SK-N-SH treated with all-trans-retinoic acid at 6 μM for 48 hours (cell line): ENCODE results near the gene ZP1.

ENCODE experiments used
- ARNTL ChIP-seq: fragments of 450-650 bp; formaldehyde crosslinking; IDR thresholded peaks from 2 replicates; pipeline ENCODE4 v1.5.0; 2020; ENCODE audit warnings: low read depth, mild to moderate bottlenecking, moderate library complexity, borderline replicate concordance
- GLIS3 ChIP-seq: fragments of 250-450 bp; sonication (Bioruptor Pico); IDR thresholded peaks from 2 replicates; pipeline ENCODE4 v1.5.0; 2020; ENCODE audit warnings: mild to moderate bottlenecking, moderate library complexity
- ZNF565 ChIP-seq: fragments of 450-650 bp; formaldehyde crosslinking; conservative IDR thresholded peaks from 2 replicates; pipeline ENCODE4 v1.5.0; 2020; ENCODE audit warnings: low read depth, mild to moderate bottlenecking, moderate library complexity
- ZNF70 ChIP-seq: fragments of 450-650 bp; formaldehyde crosslinking; IDR thresholded peaks from 2 replicates; pipeline ENCODE4 v1.5.0; 2020; ENCODE audit warnings: mild to moderate bottlenecking, moderate library complexity
- TF ChIP-seq, protein P1 (sequence below): fragments of 250-450 bp; sonication (Bioruptor Pico); IDR thresholded peaks from 2 replicates; pipeline ENCODE4 v1.8.0; 2020; ENCODE audit warnings: mild to moderate bottlenecking, moderate library complexity, borderline replicate concordance
- TF ChIP-seq, protein P2 (sequence below): fragments of 250-450 bp; sonication (Bioruptor Pico); IDR thresholded peaks from 2 replicates; pipeline ENCODE4 v1.5.1; 2020; ENCODE audit warnings: low read depth, mild to moderate bottlenecking, moderate library complexity
- TF ChIP-seq, protein P3 (sequence below): fragments of 250-450 bp; sonication (Bioruptor Pico); IDR thresholded peaks from 2 replicates; pipeline ENCODE4 v1.8.0; 2021; ENCODE audit warnings: low read depth, mild to moderate bottlenecking, moderate library complexity, borderline replicate concordance

DNA sequence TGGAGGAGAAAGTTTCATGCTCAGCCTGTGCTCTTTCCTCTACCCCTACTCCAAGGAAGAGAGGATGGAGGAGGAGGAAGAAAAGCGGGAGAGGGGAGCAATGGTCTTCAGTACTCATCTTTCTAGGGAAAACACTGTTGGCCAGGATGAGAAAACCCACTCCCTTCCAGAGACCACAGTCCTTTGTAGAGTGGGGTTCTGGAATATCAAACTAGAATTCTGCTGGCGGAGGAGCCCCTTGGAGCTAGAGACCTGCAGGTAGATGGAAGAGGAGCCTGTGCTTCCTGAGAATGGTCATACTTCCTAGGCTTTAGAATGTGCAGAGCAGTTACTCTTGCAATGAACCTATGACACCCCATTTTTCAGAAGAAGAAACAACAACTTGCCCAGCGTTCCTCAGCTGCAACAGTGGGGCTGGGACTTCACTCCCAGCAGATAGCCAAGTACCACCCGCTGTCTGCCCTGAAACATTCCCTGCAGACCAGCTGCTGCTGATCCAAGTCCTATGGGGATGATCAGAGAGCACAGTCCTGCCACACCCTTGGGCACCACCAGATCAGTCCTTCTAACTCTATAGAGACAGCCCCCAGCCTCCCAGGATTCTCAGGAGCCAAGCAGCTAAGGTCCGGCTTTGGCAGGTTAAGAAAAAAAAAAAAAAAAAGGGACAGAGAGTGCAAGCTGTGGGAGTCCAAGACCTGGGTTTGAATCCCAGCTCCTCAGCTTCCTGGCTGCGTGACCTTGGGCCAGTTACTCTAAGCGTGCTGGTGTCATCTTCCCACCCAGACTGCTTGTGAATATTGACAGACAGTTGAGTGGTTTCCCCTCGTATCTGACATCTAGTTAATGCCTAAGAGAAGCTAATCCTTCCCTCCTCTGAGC, 12.3 kb upstream of the ZP1 start:
- TF ChIP-seq, protein P1, sequence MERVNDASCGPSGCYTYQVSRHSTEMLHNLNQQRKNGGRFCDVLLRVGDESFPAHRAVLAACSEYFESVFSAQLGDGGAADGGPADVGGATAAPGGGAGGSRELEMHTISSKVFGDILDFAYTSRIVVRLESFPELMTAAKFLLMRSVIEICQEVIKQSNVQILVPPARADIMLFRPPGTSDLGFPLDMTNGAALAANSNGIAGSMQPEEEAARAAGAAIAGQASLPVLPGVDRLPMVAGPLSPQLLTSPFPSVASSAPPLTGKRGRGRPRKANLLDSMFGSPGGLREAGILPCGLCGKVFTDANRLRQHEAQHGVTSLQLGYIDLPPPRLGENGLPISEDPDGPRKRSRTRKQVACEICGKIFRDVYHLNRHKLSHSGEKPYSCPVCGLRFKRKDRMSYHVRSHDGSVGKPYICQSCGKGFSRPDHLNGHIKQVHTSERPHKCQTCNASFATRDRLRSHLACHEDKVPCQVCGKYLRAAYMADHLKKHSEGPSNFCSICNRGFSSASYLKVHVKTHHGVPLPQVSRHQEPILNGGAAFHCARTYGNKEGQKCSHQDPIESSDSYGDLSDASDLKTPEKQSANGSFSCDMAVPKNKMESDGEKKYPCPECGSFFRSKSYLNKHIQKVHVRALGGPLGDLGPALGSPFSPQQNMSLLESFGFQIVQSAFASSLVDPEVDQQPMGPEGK (CRISPR knock-in tag) = no peak
- TF ChIP-seq, protein P2, sequence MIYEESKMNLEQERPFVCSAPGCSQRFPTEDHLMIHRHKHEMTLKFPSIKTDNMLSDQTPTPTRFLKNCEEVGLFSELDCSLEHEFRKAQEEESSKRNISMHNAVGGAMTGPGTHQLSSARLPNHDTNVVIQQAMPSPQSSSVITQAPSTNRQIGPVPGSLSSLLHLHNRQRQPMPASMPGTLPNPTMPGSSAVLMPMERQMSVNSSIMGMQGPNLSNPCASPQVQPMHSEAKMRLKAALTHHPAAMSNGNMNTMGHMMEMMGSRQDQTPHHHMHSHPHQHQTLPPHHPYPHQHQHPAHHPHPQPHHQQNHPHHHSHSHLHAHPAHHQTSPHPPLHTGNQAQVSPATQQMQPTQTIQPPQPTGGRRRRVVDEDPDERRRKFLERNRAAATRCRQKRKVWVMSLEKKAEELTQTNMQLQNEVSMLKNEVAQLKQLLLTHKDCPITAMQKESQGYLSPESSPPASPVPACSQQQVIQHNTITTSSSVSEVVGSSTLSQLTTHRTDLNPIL = no peak
- TF ChIP-seq ZNF565 (CRISPR knock-in tag) (no peak), ARNTL (CRISPR knock-in tag) (no peak), ZNF70 (CRISPR knock-in tag) (no peak), GLIS3 (CRISPR knock-in tag) (no peak)
- TF ChIP-seq, protein P3, sequence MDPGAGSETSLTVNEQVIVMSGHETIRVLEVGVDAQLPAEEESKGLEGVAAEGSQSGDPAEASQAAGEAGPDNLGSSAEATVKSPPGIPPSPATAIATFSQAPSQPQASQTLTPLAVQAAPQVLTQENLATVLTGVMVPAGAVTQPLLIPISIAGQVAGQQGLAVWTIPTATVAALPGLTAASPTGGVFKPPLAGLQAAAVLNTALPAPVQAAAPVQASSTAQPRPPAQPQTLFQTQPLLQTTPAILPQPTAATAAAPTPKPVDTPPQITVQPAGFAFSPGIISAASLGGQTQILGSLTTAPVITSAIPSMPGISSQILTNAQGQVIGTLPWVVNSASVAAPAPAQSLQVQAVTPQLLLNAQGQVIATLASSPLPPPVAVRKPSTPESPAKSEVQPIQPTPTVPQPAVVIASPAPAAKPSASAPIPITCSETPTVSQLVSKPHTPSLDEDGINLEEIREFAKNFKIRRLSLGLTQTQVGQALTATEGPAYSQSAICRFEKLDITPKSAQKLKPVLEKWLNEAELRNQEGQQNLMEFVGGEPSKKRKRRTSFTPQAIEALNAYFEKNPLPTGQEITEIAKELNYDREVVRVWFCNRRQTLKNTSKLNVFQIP (CRISPR knock-in tag) = no peak
